OCI-M1 (cell line): ENCODE results near the gene TRIM65.

Source experiments
- DNase-seq: peaks from one replicate; lab custom pipeline; 2025; lab: John Stamatoyannopoulos, UW

Gene TRIM65

GRCh38 chr17:75896415-75897159, at the start of gene TRIM65:
Gene TRIM65 (minus strand): TSS chr17:75896951. CDS start chr17:75896937, 14 bp downstream.
- DNase-seq: peak; percentile 88

- DNase-seq: no peak
These were observed 48.5 kb upstream of the TRIM65 start for GRCh38 chr17:75945211-75945610.

GRCh38 chr17:75943491-75943890, 46.7 kb upstream of the TRIM65 start:
- no peak for DNase-seq

- no peak for DNase-seq
These were observed 45.7 kb upstream of the TRIM65 start for GRCh38 chr17:75942473-75942872.

- DNase-seq: no peak
These were observed 44.7 kb upstream of the TRIM65 start for GRCh38 chr17:75941442-75941819.

- peak; percentile 95 for DNase-seq
These were observed 44.1 kb upstream of the TRIM65 start, which contains the start of gene FBF1 for GRCh38 chr17:75940727-75941441. Gene FBF1 (minus strand): TSS chr17:75941042. CDS start chr17:75938149, 2,893 bp downstream.

- no peak for DNase-seq
These were observed 40.9 kb upstream of the TRIM65 start for GRCh38 chr17:75937652-75938051.

GRCh38 chr17:75933808-75934207, 37.1 kb upstream of the TRIM65 start:
- no peak for DNase-seq

- DNase-seq: no peak
These were observed 36.1 kb upstream of the TRIM65 start for GRCh38 chr17:75932852-75933251.

- DNase-seq: no peak
These were observed 34.3 kb upstream of the TRIM65 start for GRCh38 chr17:75931062-75931461.

- DNase-seq: peak; percentile 15
These were observed 30.7 kb upstream of the TRIM65 start for GRCh38 chr17:75927286-75927922.

- no peak for DNase-seq
These were observed 29.7 kb upstream of the TRIM65 start for GRCh38 chr17:75926456-75926855.

GRCh38 chr17:75925912-75926311, 29.2 kb upstream of the TRIM65 start:
- no peak for DNase-seq

GRCh38 chr17:75925103-75925502, 28.4 kb upstream of the TRIM65 start:
- DNase-seq: no peak

GRCh38 chr17:75922963-75923874, 26.5 kb upstream of the TRIM65 start:
- DNase-seq: no peak

GRCh38 chr17:75922173-75922961, 25.6 kb upstream of the TRIM65 start:
- DNase-seq: no peak

GRCh38 chr17:75921596-75921995, 24.8 kb upstream of the TRIM65 start:
- DNase-seq: no peak

GRCh38 chr17:75920045-75920560, 23.4 kb upstream of the TRIM65 start:
- no peak for DNase-seq

- no peak for DNase-seq
These were observed 22.9 kb upstream of the TRIM65 start for GRCh38 chr17:75919611-75920010.

- DNase-seq: no peak
These were observed 21.2 kb upstream of the TRIM65 start for GRCh38 chr17:75917917-75918445.
